Measurements from ENCODE around the gene GNAI2.

DNA sequence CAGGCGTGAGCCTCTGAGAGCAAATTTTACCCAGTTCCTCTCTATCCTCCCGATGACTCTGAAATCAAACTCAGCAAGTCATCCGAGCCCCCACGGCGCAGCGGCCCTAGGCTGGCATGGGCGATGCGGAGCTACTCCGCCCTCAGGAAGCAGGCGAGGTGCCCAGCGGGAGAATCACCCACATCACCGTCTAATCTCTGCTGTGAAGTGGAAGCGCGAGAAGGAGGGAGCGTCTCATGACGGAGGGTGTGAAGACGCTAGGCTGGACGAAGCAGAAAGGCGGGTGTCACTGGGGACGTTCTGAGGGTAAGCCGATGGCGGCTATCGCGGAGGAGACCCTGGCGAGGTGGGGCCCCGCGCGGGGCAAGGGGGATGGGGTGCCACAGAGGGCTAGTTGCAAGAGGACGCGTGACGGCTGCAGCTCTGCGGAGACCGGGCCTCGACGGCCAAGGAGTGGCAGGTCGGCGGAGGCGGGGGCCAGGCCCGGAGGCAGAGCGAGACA is 9.1 kb upstream of the GNAI2 start:
- TF ChIP-seq, protein P1, sequence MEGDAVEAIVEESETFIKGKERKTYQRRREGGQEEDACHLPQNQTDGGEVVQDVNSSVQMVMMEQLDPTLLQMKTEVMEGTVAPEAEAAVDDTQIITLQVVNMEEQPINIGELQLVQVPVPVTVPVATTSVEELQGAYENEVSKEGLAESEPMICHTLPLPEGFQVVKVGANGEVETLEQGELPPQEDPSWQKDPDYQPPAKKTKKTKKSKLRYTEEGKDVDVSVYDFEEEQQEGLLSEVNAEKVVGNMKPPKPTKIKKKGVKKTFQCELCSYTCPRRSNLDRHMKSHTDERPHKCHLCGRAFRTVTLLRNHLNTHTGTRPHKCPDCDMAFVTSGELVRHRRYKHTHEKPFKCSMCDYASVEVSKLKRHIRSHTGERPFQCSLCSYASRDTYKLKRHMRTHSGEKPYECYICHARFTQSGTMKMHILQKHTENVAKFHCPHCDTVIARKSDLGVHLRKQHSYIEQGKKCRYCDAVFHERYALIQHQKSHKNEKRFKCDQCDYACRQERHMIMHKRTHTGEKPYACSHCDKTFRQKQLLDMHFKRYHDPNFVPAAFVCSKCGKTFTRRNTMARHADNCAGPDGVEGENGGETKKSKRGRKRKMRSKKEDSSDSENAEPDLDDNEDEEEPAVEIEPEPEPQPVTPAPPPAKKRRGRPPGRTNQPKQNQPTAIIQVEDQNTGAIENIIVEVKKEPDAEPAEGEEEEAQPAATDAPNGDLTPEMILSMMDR (IDR thresholded peaks at IDR 0.05), result no peak
- TF ChIP-seq POLR2AphosphoS5 (IDR thresholded peaks at IDR 0.05), result no peak
- no peak for TF ChIP-seq POLR2A (IDR thresholded peaks at IDR 0.05)
- TF ChIP-seq EP300 (IDR thresholded peaks at IDR 0.05; ENCODE audit: low read depth), result no peak

Measured in transverse colon (tissue), 4 donors.